NCI-H460 (cell line): ENCODE measurements around the gene ELMO2. TPM values are rescaled to one million over a fixed set of nuclear protein-coding genes. Genes with fewer than 3 reads are reported as not detected.

Experiments
- DNase-seq: peaks from one replicate; pipeline ENCODE4 v3.0.0-alpha.2; 2016; ENCODE audit warnings: low read depth; ENCODE audit errors: extremely low read depth
- total RNA-seq: library from RNA; depleted of rRNA; stranded (reverse); fragments of >200 nt; shearing (Covaris generic); gene quantifications from 2 replicates; pipeline ENCODE4 v1.2.3, GENCODE V29; 2014

The ELMO2 gene
- total RNA-seq, 1 experiment from 2014 or later = 22.3 TPM

GRCh38 chr20:46353500-46354206 is 52.8 kb downstream of the ELMO2 start:
- no peak for DNase-seq

GRCh38 chr20:46352370-46352938 is 54.0 kb downstream of the ELMO2 start:
- DNase-seq = no peak

- no peak for DNase-seq
Measured at GRCh38 chr20:46351357-46352058, 54.9 kb downstream of the ELMO2 start.

GRCh38 chr20:46350986-46351267 is 55.5 kb downstream of the ELMO2 start:
- no peak for DNase-seq

GRCh38 chr20:46350201-46350985 is 56.0 kb downstream of the ELMO2 start:
- DNase-seq = peak; percentile 49

GRCh38 chr20:46349742-46350056 is 56.7 kb downstream of the ELMO2 start:
- DNase-seq = no peak

- DNase-seq = peak; percentile 38
Measured at GRCh38 chr20:46349035-46349741, 57.2 kb downstream of the ELMO2 start.

- no peak for DNase-seq
Measured at GRCh38 chr20:46347841-46348803, 58.3 kb downstream of the ELMO2 start.

- no peak for DNase-seq
Measured at GRCh38 chr20:46346770-46347169, 59.6 kb downstream of the ELMO2 start.

GRCh38 chr20:46344488-46345162 is 61.8 kb downstream of the ELMO2 start:
- no peak for DNase-seq

GRCh38 chr20:46343975-46344357 is 62.4 kb downstream of the ELMO2 start:
- DNase-seq = no peak

- no peak for DNase-seq
Measured at GRCh38 chr20:46343348-46343974, 63.0 kb downstream of the ELMO2 start.

GRCh38 chr20:46342451-46343347 is 63.7 kb downstream of the ELMO2 start:
- no peak for DNase-seq

- no peak for DNase-seq
Measured at GRCh38 chr20:46342010-46342378, 64.4 kb downstream of the ELMO2 start.

GRCh38 chr20:46341074-46342009 is 65.1 kb downstream of the ELMO2 start:
- DNase-seq = no peak

- DNase-seq = no peak
Measured at GRCh38 chr20:46339037-46339436, 67.4 kb downstream of the ELMO2 start.

- DNase-seq = no peak
Measured at GRCh38 chr20:46336735-46337134, 69.7 kb downstream of the ELMO2 start.
